Cardiac fibroblast (primary cell): ENCODE results near the gene ADGRE3.
A peak's percentile ranks its signal among the peaks of the same experiment; 100 is the strongest.
"Not testable (repeated sequence)": the region's sequence is repeated elsewhere in the genome, so short reads cannot be mapped to it uniquely, and the experiment has no call there.

Experiments
- DNase-seq, 2 donors: peaks; one replicate each; pipeline versions ENCODE4 v3.0.0 to v3.0.0-alpha.2; 2010; ENCODE audit warnings: low read depth in 2 of 2
- H3K4me3 ChIP-seq, 2 donors: replicated peaks in 1 of 2; 1 replicate in 1 of 2; 2 replicates in 1 of 2; pipeline ENCODE4 v1.5.1; 2011; ENCODE audit warnings: low read depth in 2 of 2, low read length in 2 of 2, mild to moderate bottlenecking in 2 of 2, moderate library complexity in 1 of 2
- CTCF ChIP-seq: IDR thresholded peaks from one replicate; pipeline ENCODE4 v1.5.1; 2011; ENCODE audit warnings: low read depth, mild to moderate bottlenecking, low read length, inconsistent platforms

ADGRE3 gene

DNA sequence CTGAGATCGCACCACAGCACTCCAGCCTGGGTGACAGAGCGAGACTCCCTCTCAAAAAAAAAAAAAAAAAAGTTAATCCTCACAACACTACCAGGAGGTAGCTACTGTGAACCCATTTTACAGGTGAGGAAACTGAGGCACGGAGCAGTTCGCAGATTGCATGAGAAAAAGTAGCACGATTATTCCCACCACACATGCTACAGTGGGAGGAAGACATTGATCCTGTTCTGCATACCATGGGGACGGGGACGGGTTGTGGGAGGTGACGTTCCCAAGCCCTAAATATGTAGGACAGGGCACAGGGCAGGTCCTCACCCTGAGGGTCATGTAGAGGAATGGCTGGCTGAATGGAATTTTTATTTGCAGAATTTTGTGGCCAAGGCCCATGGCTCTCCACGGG, 68.0 kb downstream of the ADGRE3 start:
- TF ChIP-seq CTCF = no peak
- H3K4me3 ChIP-seq = no peak overlapping the region
- no peak for DNase-seq

GRCh38 chr19:14603990-14604387, 70.7 kb downstream of the ADGRE3 start:
- no peak for TF ChIP-seq CTCF
- H3K4me3 ChIP-seq = no peak overlapping the region
- DNase-seq = no peak

DNA sequence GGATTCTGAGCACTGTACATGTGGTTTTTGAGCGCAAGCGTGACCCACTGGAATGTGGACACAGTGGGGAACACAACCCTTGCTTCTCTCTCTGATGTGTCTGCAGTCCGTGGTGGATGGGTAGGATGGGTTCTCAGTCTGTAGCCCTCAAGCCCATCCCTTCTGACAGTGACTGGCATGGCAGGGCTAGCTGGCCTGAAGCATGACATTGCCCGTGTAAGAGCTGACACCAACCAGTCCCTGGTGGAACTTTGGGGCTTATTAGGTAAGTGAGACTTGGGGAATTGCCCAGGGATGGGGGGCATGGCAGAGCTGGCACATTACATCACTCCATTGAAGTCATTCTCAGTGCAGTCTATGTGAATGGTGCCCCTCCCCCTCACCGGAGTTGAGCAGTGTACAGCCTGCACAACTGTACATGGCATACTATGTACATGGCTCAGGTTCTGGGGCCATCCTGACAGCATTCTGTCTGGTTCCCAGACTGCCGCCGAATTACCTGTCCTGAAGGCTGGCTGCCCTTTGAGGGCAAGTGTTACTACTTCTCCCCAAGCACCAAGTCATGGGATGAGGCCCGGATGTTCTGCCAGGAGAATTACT, 75.0 kb downstream of the ADGRE3 start:
- TF ChIP-seq CTCF = no peak
- no peak overlapping the region for H3K4me3 ChIP-seq
- DNase-seq = no peak

DNA sequence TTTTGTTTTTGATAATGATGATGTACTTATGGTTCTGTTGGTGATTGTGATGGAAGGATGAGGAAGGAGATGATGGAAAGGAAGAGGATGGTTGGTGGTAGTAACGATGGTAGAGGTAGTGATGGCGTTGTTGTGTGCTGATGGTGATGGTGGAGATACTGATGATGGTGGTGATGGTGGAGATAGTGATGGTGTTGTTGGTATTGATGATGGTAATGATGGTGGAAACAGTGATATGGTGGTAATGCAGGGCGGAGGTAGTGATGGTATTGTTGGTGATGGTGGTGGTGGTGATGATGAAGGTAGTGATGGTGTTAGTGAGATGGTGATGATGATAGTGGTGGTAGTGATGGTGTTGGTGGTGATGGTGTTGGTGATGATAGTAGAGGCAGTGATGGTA, 79.1 kb downstream of the ADGRE3 start:
- no peak for DNase-seq
- H3K4me3 ChIP-seq = no peak overlapping the region
- no peak for TF ChIP-seq CTCF

- DNase-seq = peak in 1 of 2 donors; percentile 34
- H3K4me3 ChIP-seq = not testable (repeated sequence)
These were observed 85.2 kb downstream of the ADGRE3 start for GRCh38 chr19:14589433-14589832.

DNA sequence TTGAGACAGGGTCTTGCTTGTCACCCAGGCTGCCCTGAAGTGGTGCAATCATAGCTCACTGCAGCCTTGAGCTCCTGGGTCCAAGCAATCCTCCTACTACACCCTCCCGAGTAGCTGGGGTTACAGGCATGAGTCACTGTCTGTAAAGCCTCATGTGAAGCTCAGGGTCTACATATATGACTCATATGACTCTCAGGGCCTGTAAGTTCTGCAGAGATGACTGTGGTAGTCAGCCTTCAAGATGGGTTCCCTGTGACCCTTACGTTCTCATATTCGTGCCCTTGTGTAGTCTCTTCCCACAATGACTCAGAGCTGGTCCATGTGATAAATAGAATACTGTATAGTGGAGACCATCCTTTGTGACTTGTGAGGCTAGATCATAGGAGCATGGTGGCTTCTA, 89.5 kb downstream of the ADGRE3 start:
- peak in 1 of 2 donors; percentile 71 for DNase-seq
- not testable (repeated sequence) for H3K4me3 ChIP-seq

DNA sequence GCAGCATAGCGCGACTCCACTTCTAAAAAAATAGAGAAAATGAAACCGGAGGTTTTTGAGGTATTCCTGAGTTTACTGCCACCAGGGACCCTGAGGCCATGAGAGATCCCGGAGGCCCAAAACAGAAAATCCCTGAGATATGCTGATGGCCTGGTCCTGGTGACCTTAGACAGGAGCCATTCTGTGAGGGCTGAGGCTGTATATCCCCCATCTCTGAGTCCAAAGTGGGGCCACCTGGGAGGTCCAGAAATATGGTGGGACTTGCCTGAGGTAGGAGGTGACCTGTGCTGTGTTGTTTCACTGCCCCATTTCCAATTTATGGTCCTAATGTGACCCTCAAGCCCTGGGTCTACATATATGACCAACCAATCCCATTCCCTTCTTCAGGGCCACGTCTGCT, 90.3 kb downstream of the ADGRE3 start:
- DNase-seq = not testable (repeated sequence)

GRCh38 chr19:14582894-14583340, 91.7 kb downstream of the ADGRE3 start, which contains the start of gene CLEC17A:
Gene CLEC17A (plus strand): TSS chr19:14583084. CDS start chr19:14583161, 77 bp downstream.
- no peak for TF ChIP-seq CTCF
- no peak within 1 kb of the TSS for H3K4me3 ChIP-seq
- DNase-seq = no peak

More for the DNA sequence above, 90.3 kb downstream of the ADGRE3 start:
- H3K4me3 ChIP-seq = not testable (repeated sequence)
